K562 (cell line): ENCODE measurements around the gene IBA57. TPM values are rescaled to one million over a fixed set of nuclear protein-coding genes. Genes with fewer than 3 reads are reported as not detected.

ENCODE experiments used
- CHD1 ChIP-seq: fragments of 200-600 bp; sonication (generic); IDR thresholded peaks from one replicate; pipeline ENCODE4 v1.6.1; 2012; ENCODE audit warnings: mild to moderate bottlenecking, moderate library complexity, low read length, inconsistent platforms
- FOXA3 ChIP-seq, 2 experiments: fragments of 450-650 bp in 1 of 2; sonication (generic) in 1 of 2; formaldehyde crosslinking; IDR thresholded peaks in 1 of 2; conservative IDR thresholded peaks in 1 of 2; 2 replicates each; pipeline versions ENCODE4 v1.4.0 to v1.8.0; 2020 to 2022; ENCODE audit warnings: mild to moderate bottlenecking in 2 of 2, missing genetic modification reagents in 1 of 2
- FOXK1 ChIP-seq: sonication (generic); formaldehyde crosslinking; IDR thresholded peaks from 2 replicates; pipeline ENCODE4 v1.8.0; 2022; ENCODE audit warnings: missing genetic modification reagents, mild to moderate bottlenecking, borderline replicate concordance
- NCOA6 ChIP-seq: fragments of 450-650 bp; IDR thresholded peaks from 2 replicates; pipeline ENCODE4 v1.6.1; 2017; ENCODE audit warnings: mild to moderate bottlenecking
- NFYB ChIP-seq: IDR thresholded peaks from 2 replicates; pipeline ENCODE4 v1.6.1; 2011; ENCODE audit warnings: mild to moderate bottlenecking, moderate library complexity; ENCODE audit not compliant: insufficient read length; ENCODE audit errors: extremely low read depth
- NUFIP1 ChIP-seq: fragments of 450-650 bp; IDR thresholded peaks from 2 replicates; pipeline ENCODE4 v1.6.1; 2018; ENCODE audit not compliant: partially characterized antibody
- POLR2G ChIP-seq: fragments of 200-400 bp; formaldehyde crosslinking; IDR thresholded peaks from 2 replicates; pipeline ENCODE4 v1.6.1; 2017; ENCODE audit warnings: low read depth, mild to moderate bottlenecking, antibody characterized with exemption, low read length, moderate library complexity
- SOX6 ChIP-seq: fragments of 450-650 bp; IDR thresholded peaks from 2 replicates; pipeline ENCODE4 v1.6.1; 2014; ENCODE audit warnings: mild to moderate bottlenecking
- ZNF24 ChIP-seq: fragments of 450-650 bp; IDR thresholded peaks from 2 replicates; pipeline ENCODE4 v1.6.1; 2016
- ZNF445 ChIP-seq: fragments of 250-450 bp; sonication (Bioruptor Pico); IDR thresholded peaks from 2 replicates; pipeline ENCODE4 v1.4.0; 2020; ENCODE audit warnings: low read depth, mild to moderate bottlenecking, moderate library complexity
- ZNF507 ChIP-seq: conservative IDR thresholded peaks from 2 replicates; pipeline ENCODE4 v1.6.1; 2017; ENCODE audit warnings: missing genetic modification characterization, missing compliant biosample characterization
- polyA plus RNA-seq, 8 experiments: library from polyadenylated mRNA; depleted of rRNA in 4 of 8; stranded (reverse) in 5 of 8; unstranded in 3 of 8; fragments of >200 nt; fragmentation: Nextera tagmentation in 2 of 8; fragmentation: Illumina TruSeq in 1 of 8; extraction: Ambion mirVana in 2 of 8; extraction: Trizol in 1 of 8; gene quantifications; 2 replicates each; pipeline versions ENCODE4 v1.2.1 to v1.2.3, GENCODE V29; 2011 to 2014; ENCODE audit warnings: inconsistent platforms in 1 of 8, missing spikeins in 1 of 8
- total RNA-seq, 7 experiments: library from RNA; depleted of rRNA in 6 of 7; stranded (reverse); fragments of >200 nt in 6 of 7; fragmentation: Illumina TruSeq in 2 of 7; extraction: Trizol in 2 of 7; gene quantifications; 2 replicates each; pipeline versions ENCODE4 v1.2.1 to v1.2.3, GENCODE V29; 2011 to 2021; ENCODE audit warnings: low replicate concordance in 1 of 7
- TF ChIP-seq, protein P1 (sequence below): fragments of 450-650 bp; formaldehyde crosslinking; IDR thresholded peaks from 2 replicates; pipeline ENCODE4 v1.4.0; 2022; ENCODE audit warnings: mild to moderate bottlenecking, moderate library complexity
- TF ChIP-seq, protein P2 (sequence below): IDR thresholded peaks from 2 replicates; pipeline ENCODE4 v1.6.1; 2016; ENCODE audit warnings: missing genetic modification characterization, missing compliant biosample characterization
- TF ChIP-seq, protein P3 (sequence below): fragments of 450-650 bp; conservative IDR thresholded peaks from 2 replicates; pipeline ENCODE4 v1.6.1; 2016; ENCODE audit warnings: missing genetic modification characterization, low read depth, mild to moderate bottlenecking, control low read depth, missing compliant biosample characterization
- TF ChIP-seq, protein P4 (sequence below), 2 experiments: fragments of 150-350 bp in 1 of 2; IDR thresholded peaks; 2 replicates each; pipeline ENCODE4 v1.6.1; 2012 to 2016; ENCODE audit warnings: low read depth in 2 of 2, low read length in 2 of 2, mild to moderate bottlenecking in 1 of 2, moderate library complexity in 1 of 2
- TF ChIP-seq, protein P5 (sequence below): sonication (generic); formaldehyde crosslinking; IDR thresholded peaks from 2 replicates; pipeline ENCODE4 v1.5.0; 2020; ENCODE audit warnings: missing genetic modification reagents

IBA57 gene
- total and polyA plus RNA-seq, 9 of the 15 experiments (the other 6 are each of a cell fraction or from before 2014, with no cell fraction given): 0.77 to 15.5 (median 2.7) TPM

DNA sequence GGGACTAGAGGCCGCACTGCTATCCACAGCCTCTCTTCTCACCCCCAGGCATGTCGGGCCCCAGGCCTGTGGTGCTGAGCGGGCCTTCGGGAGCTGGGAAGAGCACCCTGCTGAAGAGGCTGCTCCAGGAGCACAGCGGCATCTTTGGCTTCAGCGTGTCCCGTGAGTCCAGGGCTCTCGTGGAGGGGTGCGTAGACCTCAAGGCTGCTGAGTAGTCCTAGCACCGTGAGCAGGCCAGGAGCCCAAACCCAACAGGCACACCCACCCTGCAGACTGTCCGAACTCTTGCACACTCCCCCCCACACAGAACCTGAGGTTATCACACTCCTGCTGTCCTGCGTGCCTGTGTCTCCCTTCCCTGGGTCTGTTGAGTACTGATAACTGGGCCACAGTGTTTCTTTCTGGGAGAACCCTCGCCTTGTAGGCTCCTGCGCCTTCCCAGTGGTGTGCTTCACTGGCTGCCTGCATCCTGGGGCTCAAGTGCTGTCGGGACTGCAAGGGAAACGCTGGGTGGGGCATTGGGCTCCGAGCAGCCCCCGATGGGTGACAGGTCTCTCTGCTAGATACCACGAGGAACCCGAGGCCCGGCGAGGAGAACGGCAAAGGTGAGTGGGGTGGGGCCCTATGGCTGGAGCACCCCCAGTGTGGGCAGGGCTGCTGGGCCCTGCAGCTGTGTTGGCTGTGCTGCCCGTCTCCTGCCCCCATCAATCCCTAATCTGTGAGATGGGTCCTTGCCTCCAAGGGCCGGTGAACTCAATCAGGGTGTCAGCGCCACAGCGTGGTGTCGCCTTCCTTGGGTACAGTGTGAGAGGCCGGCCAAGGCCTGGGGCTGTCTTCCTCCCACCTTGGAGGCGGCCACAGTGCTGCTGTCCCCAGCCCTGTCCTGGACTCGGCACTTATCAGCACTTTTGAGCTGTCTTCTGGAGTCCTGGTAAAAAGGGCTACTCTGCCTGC, 19.9 kb upstream of the IBA57 start (continued):
- TF ChIP-seq, protein P1, sequence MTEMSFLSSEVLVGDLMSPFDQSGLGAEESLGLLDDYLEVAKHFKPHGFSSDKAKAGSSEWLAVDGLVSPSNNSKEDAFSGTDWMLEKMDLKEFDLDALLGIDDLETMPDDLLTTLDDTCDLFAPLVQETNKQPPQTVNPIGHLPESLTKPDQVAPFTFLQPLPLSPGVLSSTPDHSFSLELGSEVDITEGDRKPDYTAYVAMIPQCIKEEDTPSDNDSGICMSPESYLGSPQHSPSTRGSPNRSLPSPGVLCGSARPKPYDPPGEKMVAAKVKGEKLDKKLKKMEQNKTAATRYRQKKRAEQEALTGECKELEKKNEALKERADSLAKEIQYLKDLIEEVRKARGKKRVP: no peak
- TF ChIP-seq FOXA3 (CRISPR knock-in tag; conservative IDR thresholded peaks at IDR 0.05 in 1 of 2, IDR thresholded peaks at IDR 0.05 in 1 of 2) (peak in 1 of 2 experiments; percentile 64; a peak in 1 of 4 replicates), ZNF507 (tag) (no peak), ZNF445 (no peak), POLR2G (no peak; the same call in 1 of the 2 replicates), NCOA6 (no peak), NUFIP1 (no peak), CHD1 (no peak), SOX6 (peak; percentile 92), NFYB (no peak), ZNF24 (no peak), FOXK1 (CRISPR knock-in tag) (no peak)
- TF ChIP-seq, protein P2, sequence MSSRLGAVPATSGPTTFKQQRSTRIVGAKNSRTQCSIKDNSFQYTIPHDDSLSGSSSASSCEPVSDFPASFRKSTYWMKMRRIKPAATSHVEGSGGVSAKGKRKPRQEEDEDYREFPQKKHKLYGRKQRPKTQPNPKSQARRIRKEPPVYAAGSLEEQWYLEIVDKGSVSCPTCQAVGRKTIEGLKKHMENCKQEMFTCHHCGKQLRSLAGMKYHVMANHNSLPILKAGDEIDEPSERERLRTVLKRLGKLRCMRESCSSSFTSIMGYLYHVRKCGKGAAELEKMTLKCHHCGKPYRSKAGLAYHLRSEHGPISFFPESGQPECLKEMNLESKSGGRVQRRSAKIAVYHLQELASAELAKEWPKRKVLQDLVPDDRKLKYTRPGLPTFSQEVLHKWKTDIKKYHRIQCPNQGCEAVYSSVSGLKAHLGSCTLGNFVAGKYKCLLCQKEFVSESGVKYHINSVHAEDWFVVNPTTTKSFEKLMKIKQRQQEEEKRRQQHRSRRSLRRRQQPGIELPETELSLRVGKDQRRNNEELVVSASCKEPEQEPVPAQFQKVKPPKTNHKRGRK (tag): no peak
- TF ChIP-seq, protein P3, sequence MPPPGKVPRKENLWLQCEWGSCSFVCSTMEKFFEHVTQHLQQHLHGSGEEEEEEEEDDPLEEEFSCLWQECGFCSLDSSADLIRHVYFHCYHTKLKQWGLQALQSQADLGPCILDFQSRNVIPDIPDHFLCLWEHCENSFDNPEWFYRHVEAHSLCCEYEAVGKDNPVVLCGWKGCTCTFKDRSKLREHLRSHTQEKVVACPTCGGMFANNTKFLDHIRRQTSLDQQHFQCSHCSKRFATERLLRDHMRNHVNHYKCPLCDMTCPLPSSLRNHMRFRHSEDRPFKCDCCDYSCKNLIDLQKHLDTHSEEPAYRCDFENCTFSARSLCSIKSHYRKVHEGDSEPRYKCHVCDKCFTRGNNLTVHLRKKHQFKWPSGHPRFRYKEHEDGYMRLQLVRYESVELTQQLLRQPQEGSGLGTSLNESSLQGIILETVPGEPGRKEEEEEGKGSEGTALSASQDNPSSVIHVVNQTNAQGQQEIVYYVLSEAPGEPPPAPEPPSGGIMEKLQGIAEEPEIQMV (tag): no peak
- TF ChIP-seq, protein P4, sequence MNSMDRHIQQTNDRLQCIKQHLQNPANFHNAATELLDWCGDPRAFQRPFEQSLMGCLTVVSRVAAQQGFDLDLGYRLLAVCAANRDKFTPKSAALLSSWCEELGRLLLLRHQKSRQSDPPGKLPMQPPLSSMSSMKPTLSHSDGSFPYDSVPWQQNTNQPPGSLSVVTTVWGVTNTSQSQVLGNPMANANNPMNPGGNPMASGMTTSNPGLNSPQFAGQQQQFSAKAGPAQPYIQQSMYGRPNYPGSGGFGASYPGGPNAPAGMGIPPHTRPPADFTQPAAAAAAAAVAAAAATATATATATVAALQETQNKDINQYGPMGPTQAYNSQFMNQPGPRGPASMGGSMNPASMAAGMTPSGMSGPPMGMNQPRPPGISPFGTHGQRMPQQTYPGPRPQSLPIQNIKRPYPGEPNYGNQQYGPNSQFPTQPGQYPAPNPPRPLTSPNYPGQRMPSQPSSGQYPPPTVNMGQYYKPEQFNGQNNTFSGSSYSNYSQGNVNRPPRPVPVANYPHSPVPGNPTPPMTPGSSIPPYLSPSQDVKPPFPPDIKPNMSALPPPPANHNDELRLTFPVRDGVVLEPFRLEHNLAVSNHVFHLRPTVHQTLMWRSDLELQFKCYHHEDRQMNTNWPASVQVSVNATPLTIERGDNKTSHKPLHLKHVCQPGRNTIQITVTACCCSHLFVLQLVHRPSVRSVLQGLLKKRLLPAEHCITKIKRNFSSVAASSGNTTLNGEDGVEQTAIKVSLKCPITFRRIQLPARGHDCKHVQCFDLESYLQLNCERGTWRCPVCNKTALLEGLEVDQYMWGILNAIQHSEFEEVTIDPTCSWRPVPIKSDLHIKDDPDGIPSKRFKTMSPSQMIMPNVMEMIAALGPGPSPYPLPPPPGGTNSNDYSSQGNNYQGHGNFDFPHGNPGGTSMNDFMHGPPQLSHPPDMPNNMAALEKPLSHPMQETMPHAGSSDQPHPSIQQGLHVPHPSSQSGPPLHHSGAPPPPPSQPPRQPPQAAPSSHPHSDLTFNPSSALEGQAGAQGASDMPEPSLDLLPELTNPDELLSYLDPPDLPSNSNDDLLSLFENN (IDR thresholded peaks at IDR 0.05; ENCODE audit: low read depth in 2 of 2, low read length in 2 of 2): peak in 1 of 2 experiments; percentile 85; a peak in 2 of 4 replicates
- TF ChIP-seq, protein P5, sequence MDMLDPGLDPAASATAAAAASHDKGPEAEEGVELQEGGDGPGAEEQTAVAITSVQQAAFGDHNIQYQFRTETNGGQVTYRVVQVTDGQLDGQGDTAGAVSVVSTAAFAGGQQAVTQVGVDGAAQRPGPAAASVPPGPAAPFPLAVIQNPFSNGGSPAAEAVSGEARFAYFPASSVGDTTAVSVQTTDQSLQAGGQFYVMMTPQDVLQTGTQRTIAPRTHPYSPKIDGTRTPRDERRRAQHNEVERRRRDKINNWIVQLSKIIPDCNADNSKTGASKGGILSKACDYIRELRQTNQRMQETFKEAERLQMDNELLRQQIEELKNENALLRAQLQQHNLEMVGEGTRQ (CRISPR knock-in tag): no peak
